Activated CD8-positive, alpha-beta T cell treated with anti-CD3 and anti-CD28 coated beads for 36 hours (primary cell): ENCODE results near the gene GRIN1. TPM values are rescaled to one million over a fixed set of nuclear protein-coding genes. Genes with fewer than 3 reads are reported as not detected.

ENCODE experiments used
- ATAC-seq: fragments of 200-7000 bp; cut with Tn5 transposase; one replicate; pipeline ENCODE4 v1.10.0; 2021; ENCODE audit warnings: mild to moderate bottlenecking, moderate library complexity
- CTCF ChIA-PET: fragments of 350-600 bp; sonication (Branson Sonifier 250); formaldehyde crosslinking; loops from one replicate; lab custom pipeline; 2021; ENCODE audit warnings: antibody characterized with exemption; lab: Charles Lee
- POLR2A ChIA-PET: fragments of 350-600 bp; sonication (Branson Sonifier 250); formaldehyde crosslinking; loops from one replicate; lab custom pipeline; 2021; ENCODE audit warnings: antibody characterized with exemption; lab: Charles Lee
- DNase-seq: peaks from one replicate; pipeline ENCODE4 v3.0.0-alpha.2; 2020
- H3K27ac Mint-ChIP-seq: one replicate; pipeline ENCODE4 v1.8.0; 2021; ENCODE audit warnings: mild to moderate bottlenecking, mixed read lengths
- H3K27me3 Mint-ChIP-seq: one replicate; pipeline ENCODE4 v1.8.0; 2021; ENCODE audit warnings: mixed read lengths
- H3K36me3 Mint-ChIP-seq: one replicate; pipeline ENCODE4 v1.8.0; 2021; ENCODE audit warnings: low read depth, mixed read lengths
- H3K4me1 Mint-ChIP-seq: one replicate; pipeline ENCODE4 v1.8.0; 2021; ENCODE audit warnings: low read depth, mixed read lengths
- H3K4me3 Mint-ChIP-seq: one replicate; pipeline ENCODE4 v1.8.0; 2021; ENCODE audit warnings: mild to moderate bottlenecking, moderate library complexity, mixed read lengths
- H3K9me3 Mint-ChIP-seq: one replicate; pipeline ENCODE4 v1.8.0; 2021; ENCODE audit warnings: mixed read lengths
- intact Hi-C: fragments of 100-400 bp; cut with micrococcal nuclease; formaldehyde crosslinking; loops from one replicate; pipeline ENCODE4 v1.10.0; 2022
- total RNA-seq, 2 experiments: library from RNA; stranded (reverse); gene quantifications; one replicate each; pipeline ENCODE4 v1.2.3, GENCODE V29; 2021
- TF ChIP-seq, protein P1 (sequence below): fragments of 200-600 bp; IDR thresholded peaks from one replicate; pipeline ENCODE4 v1.8.0; 2022; ENCODE audit warnings: antibody characterized with exemption, mild to moderate bottlenecking

The GRIN1 gene
- total RNA-seq, 2 experiments from 2014 or later: not detected

- TF ChIP-seq, protein P1, sequence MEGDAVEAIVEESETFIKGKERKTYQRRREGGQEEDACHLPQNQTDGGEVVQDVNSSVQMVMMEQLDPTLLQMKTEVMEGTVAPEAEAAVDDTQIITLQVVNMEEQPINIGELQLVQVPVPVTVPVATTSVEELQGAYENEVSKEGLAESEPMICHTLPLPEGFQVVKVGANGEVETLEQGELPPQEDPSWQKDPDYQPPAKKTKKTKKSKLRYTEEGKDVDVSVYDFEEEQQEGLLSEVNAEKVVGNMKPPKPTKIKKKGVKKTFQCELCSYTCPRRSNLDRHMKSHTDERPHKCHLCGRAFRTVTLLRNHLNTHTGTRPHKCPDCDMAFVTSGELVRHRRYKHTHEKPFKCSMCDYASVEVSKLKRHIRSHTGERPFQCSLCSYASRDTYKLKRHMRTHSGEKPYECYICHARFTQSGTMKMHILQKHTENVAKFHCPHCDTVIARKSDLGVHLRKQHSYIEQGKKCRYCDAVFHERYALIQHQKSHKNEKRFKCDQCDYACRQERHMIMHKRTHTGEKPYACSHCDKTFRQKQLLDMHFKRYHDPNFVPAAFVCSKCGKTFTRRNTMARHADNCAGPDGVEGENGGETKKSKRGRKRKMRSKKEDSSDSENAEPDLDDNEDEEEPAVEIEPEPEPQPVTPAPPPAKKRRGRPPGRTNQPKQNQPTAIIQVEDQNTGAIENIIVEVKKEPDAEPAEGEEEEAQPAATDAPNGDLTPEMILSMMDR: no peak
- intact Hi-C loops: no loop called here
- H3K4me1 Mint-ChIP-seq: peaks cover 6% of the 10 kb centered on the region
- ChIA-PET CTCF (interaction anchor here (0.5 to 1.5 kb wide), 7 partner anchors 18 to 101 kb away, joined by 3 to 6 read pairs (median 3); no protein-coding TSS in a partner anchor), POLR2A (interaction anchor here (0.8 to 2.3 kb wide), 6 partner anchors 10 to 42 kb away, joined by 3 to 8 read pairs (median 4); no protein-coding TSS in a partner anchor)
- peak; percentile 80 for DNase-seq
- ATAC-seq: peak; percentile 25
- no peak overlapping the region for H3K4me3 Mint-ChIP-seq
- H3K27me3 Mint-ChIP-seq: peaks cover 7% of the 10 kb centered on the region
- no peak overlapping the region for H3K27ac Mint-ChIP-seq
- H3K36me3 Mint-ChIP-seq: no peaks in the 10 kb centered on the region
- H3K9me3 Mint-ChIP-seq: no peaks in the 10 kb centered on the region
Measured at GRCh38 chr9:137149942-137150616, 11.1 kb downstream of the GRIN1 start.

DNA sequence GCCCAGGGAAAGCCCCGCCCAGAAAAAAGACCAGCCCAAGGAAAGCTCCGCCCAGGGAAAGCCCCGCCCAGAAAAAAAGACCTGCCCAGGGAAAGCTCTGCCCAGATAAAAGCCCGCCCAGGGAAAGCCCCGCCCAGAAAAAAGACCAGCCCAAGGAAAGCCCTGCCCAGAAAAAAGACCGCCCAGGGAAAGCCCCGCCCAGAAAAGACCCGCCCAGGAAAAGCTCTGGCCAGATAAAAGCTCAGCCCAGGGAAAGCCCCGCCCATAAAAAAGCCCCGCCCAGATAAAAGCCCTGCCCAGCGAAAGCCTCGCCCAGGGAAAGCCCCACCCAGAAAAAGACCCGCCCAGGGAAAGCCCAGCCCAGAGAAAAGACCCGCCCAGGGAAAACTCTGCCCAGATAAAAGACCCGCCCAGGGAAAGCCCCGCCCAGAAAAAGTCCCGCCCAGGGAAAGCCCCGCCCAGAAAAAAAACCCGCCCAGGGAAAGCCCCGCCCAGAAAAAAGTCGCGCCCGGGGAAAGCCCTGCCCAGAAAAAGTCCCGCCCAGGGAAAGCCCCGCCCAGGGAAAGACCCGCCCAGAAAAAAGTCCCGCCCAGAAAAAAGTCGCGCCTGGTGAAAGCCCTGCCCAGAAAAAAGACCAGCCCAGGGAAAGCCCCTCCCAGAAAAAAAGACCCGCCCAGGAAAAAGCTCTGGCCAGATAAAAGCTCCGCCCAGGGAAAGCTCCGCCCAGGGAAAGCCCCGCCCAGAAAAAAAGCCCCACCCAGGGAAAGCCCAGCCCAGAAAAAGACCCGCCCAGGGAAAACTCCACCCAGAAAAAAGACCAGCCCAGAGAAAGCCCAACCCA is 11.9 kb downstream of the GRIN1 start:
- no peak overlapping the region for H3K4me3 Mint-ChIP-seq
- H3K4me1 Mint-ChIP-seq: peaks cover 6% of the 10 kb centered on the region
- ChIA-PET POLR2A (interaction anchor here (0.6 to 1.6 kb wide), 4 partner anchors 11 to 86 kb away, joined by 3 to 8 read pairs (median 3); no protein-coding TSS in a partner anchor), CTCF (interaction anchor here (0.8 to 1.5 kb wide), 8 partner anchors 17 to 102 kb away, joined by 3 to 6 read pairs (median 3); no protein-coding TSS in a partner anchor)
- TF ChIP-seq, protein P1: no peak
- no peaks in the 10 kb centered on the region for H3K9me3 Mint-ChIP-seq
- ATAC-seq (peak; percentile 71), DNase-seq (peak; percentile 91)
- H3K27me3 Mint-ChIP-seq: peaks cover 9% of the 10 kb centered on the region
- H3K36me3 Mint-ChIP-seq: no peaks in the 10 kb centered on the region
- intact Hi-C loops: no loop called here
- peak overlapping the region; percentile 55 for H3K27ac Mint-ChIP-seq

GRCh38 chr9:137152844-137153405 is 14.0 kb downstream of the GRIN1 start:
- DNase-seq (no peak), ATAC-seq (no peak)
- Mint-ChIP-seq H3K9me3 (no peaks in the 10 kb centered on the region), H3K27ac (no peak overlapping the region), H3K4me1 (peaks cover 12% of the 10 kb centered on the region), H3K27me3 (peaks cover 16% of the 10 kb centered on the region), H3K4me3 (no peak overlapping the region), H3K36me3 (no peaks in the 10 kb centered on the region)
- TF ChIP-seq, protein P1: no peak
- POLR2A ChIA-PET: no interaction called here
- CTCF ChIA-PET: interaction anchor here (0.8 kb wide), 1 partner anchor 89 kb away, joined by 3 read pairs; no protein-coding TSS in a partner anchor
- intact Hi-C loops: no loop called here

DNA sequence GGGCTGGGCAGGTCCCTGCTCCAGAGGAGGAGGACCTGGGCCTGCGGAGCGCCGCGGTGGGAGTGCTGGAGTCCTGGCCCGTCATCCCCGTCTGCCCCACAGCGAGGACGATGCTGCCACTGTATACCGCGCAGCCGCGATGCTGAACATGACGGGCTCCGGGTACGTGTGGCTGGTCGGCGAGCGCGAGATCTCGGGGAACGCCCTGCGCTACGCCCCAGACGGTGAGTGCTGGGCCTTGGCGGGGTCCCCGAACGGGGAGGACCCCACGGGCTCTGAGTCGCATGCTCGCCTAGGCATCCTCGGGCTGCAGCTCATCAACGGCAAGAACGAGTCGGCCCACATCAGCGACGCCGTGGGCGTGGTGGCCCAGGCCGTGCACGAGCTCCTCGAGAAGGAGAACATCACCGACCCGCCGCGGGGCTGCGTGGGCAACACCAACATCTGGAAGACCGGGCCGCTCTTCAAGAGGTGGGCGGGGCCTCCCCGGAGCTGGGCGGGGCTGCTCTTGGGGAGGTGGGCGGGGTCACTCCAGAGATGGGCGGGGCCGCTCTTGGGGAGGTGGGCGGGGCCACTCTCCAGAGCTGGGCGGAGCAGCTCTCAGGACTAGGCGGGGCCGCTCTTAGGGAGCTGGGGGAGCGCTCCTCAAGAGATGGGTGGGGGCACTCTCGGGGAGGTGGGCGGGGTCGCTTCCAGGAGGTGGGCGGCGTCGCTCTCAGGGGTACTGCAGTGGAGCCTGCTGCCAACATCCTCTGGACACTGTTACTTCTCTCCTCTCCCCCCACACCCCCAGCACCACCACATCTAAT is 17.8 kb downstream of the GRIN1 start:
- intact Hi-C loops: no loop called here
- no peaks in the 10 kb centered on the region for H3K36me3 Mint-ChIP-seq
- TF ChIP-seq, protein P1: no peak
- peaks cover 18% of the 10 kb centered on the region for H3K4me1 Mint-ChIP-seq
- H3K4me3 Mint-ChIP-seq: peak overlapping the region; percentile 52
- peaks cover 37% of the 10 kb centered on the region for H3K27me3 Mint-ChIP-seq
- H3K9me3 Mint-ChIP-seq: no peaks in the 10 kb centered on the region
- ChIA-PET POLR2A (interaction anchor here (2.4 kb wide), 1 partner anchor 18 kb away, joined by 11 read pairs; no protein-coding TSS in a partner anchor), CTCF (interaction anchor here (0.7 to 1.2 kb wide), 3 partner anchors 27 to 42 kb away, joined by 3 to 5 read pairs (median 5); no protein-coding TSS in a partner anchor)
- ATAC-seq (peak; percentile 84), DNase-seq (peak; percentile 79)
- no peak overlapping the region for H3K27ac Mint-ChIP-seq
